NT2/D1 (cell line): ENCODE results near the gene GALNT1.

ENCODE experiments used
- SUZ12 ChIP-seq: IDR thresholded peaks from 2 replicates; pipeline ENCODE4 v1.6.1; 2011; ENCODE audit not compliant: insufficient read length, insufficient read depth; ENCODE audit errors: extremely low read depth
- YY1 ChIP-seq: IDR thresholded peaks from 2 replicates; pipeline ENCODE4 v1.6.1; 2011; ENCODE audit not compliant: insufficient read length, insufficient read depth
- ZNF274 ChIP-seq: IDR thresholded peaks from 2 replicates; pipeline ENCODE4 v1.6.1; 2011; ENCODE audit warnings: mild to moderate bottlenecking, low read depth, low read length

- TF ChIP-seq SUZ12, result no peak
- no peak for TF ChIP-seq YY1
- TF ChIP-seq ZNF274, result no peak
These were observed 530 bp downstream of the GALNT1 start for GRCh38 chr18:35581898-35582641.
